ENCODE results near the gene AMN. TPM values are rescaled to one million over a fixed set of nuclear protein-coding genes. Genes with fewer than 3 reads are reported as not detected.
A peak's percentile ranks its signal among the peaks of the same experiment; 100 is the strongest.

The AMN gene
- total RNA-seq, 1 donor from 2014 or later = 0.30 TPM

DNA sequence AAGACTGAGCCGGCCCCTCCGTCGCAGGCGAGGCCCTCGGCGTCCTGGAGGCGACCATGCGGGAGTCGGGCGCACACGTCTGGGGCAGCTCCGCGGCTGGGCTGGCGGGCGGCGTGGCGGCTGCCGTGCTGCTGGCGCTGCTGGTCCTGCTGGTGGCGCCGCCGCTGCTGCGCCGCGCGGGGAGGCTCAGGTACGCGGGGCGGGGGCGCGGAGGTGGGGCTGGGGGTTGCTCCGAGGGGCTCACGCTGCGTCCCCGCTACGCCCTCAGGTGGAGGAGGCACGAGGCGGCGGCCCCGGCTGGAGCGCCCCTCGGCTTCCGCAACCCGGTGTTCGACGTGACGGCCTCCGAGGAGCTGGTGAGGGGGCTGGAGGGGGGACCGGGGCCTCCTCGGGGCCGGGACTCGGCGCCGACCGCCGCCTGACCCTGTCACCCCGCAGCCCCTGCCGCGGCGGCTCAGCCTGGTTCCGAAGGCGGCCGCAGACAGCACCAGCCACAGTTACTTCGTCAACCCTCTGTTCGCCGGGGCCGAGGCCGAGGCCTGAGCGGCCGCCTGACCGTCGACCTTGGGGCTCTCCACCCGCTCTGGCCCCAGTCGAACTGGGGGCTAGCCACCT is 7.8 kb downstream of the AMN start:
- no peak overlapping the region for H3K27ac Mint-ChIP-seq (ENCODE audit: unreplicated experiment)
- peaks cover 6% of the 10 kb centered on the region for H3K4me1 Mint-ChIP-seq (ENCODE audit: low read depth)
- peaks cover 20% of the 10 kb centered on the region for H3K36me3 Mint-ChIP-seq (ENCODE audit: low read depth)
- DNase-seq (ENCODE audit: low spot score) = no peak
- TF ChIP-seq, protein P1, sequence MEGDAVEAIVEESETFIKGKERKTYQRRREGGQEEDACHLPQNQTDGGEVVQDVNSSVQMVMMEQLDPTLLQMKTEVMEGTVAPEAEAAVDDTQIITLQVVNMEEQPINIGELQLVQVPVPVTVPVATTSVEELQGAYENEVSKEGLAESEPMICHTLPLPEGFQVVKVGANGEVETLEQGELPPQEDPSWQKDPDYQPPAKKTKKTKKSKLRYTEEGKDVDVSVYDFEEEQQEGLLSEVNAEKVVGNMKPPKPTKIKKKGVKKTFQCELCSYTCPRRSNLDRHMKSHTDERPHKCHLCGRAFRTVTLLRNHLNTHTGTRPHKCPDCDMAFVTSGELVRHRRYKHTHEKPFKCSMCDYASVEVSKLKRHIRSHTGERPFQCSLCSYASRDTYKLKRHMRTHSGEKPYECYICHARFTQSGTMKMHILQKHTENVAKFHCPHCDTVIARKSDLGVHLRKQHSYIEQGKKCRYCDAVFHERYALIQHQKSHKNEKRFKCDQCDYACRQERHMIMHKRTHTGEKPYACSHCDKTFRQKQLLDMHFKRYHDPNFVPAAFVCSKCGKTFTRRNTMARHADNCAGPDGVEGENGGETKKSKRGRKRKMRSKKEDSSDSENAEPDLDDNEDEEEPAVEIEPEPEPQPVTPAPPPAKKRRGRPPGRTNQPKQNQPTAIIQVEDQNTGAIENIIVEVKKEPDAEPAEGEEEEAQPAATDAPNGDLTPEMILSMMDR (IDR thresholded peaks at IDR 0.05) = peak; percentile 43
- H3K9me3 Mint-ChIP-seq (ENCODE audit: low read depth) = no peaks in the 10 kb centered on the region
- H3K4me3 Mint-ChIP-seq (ENCODE audit: unreplicated experiment) = no peak overlapping the region
- no peaks in the 10 kb centered on the region for H3K27me3 Mint-ChIP-seq (ENCODE audit: low read depth)

DNA sequence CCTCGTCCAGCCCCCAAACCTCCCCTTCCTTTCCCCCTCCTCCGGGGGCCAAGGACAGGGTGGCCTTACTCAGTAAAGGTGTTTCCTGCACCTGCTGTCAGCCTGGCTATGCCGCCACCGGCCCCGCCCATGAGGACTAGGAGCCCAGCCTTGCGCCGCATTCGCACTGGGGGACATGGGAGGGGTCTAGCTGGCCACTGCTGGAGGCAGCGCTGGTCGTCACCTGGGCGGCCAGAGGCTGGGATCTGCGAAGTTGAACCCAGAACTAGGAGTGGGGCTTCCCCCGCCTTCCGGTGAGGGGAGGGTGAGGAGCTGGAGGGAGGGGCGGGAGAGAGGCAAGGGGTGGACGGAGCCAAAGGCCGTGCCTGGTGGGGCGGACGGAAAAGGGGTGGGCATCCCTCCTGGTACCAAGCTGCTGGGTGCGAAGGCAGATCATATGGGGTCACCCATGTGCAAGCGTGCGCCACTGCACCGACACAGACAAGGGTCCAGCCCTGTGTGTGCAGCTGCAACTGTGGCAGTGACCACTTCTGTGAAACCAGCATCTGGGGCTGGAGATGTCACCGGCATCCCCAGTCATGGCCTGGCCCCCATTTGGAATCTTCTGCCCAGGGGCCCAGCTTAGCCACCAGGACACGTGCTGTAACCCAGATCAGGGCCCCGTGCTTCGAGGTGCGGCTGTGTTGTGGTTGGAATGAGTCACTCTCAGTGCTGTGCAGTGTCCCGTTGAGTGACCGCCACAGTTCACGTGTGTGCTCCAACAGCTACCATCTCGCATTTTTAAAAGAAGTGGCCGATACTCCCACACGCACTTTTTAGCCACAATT is 8.5 kb downstream of the AMN start:
- no peak overlapping the region for H3K27ac Mint-ChIP-seq (ENCODE audit: unreplicated experiment)
- peaks cover 6% of the 10 kb centered on the region for H3K4me1 Mint-ChIP-seq (ENCODE audit: low read depth)
- H3K27me3 Mint-ChIP-seq (ENCODE audit: low read depth) = no peaks in the 10 kb centered on the region
- DNase-seq (ENCODE audit: low spot score) = peak; percentile 91
- H3K36me3 Mint-ChIP-seq (ENCODE audit: low read depth) = peaks cover 20% of the 10 kb centered on the region
- H3K9me3 Mint-ChIP-seq (ENCODE audit: low read depth) = no peaks in the 10 kb centered on the region
- H3K4me3 Mint-ChIP-seq (ENCODE audit: unreplicated experiment) = no peak overlapping the region
- TF ChIP-seq, protein P1 (IDR thresholded peaks at IDR 0.05) = no peak

DNA sequence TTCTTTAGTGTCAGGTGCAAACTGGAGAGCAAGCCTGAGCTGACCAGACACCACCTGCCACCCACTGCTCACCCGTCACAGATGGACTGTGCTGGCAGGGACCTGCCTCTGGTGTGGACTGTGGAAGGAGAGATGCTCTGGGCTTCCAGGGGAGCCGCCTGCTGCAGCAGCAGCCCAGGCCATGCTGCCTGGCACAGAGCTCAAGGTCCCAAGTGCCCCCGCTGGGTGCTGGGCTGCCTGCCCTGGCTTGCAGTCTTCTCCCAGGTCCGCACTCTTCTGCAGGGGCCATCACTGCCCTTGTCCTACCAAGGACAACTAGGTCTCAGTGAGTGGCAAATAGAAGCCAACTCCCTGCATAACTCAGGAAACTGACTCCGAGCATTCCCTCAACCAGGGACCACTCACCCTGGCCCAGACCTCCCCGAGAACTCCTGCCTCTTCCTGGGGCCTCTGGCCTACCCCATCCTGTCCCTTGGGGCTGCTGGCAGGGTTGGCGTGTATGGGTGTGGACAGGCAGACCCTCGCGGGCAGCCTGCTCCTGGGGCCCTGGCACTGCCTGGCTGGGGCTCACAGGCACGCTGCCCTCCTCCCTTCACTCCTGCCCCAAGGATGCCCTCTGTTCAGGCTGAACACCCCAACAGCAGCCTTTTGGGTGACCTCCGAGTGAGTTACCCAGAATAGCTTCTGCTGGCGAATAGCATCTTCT is 9.3 kb downstream of the AMN start:
- TF ChIP-seq, protein P1 (IDR thresholded peaks at IDR 0.05) = no peak
- Mint-ChIP-seq H3K27ac (ENCODE audit: unreplicated experiment) (no peak overlapping the region), H3K4me1 (ENCODE audit: low read depth) (peaks cover 6% of the 10 kb centered on the region), H3K9me3 (ENCODE audit: low read depth) (no peaks in the 10 kb centered on the region), H3K27me3 (ENCODE audit: low read depth) (no peaks in the 10 kb centered on the region), H3K4me3 (ENCODE audit: unreplicated experiment) (no peak overlapping the region), H3K36me3 (ENCODE audit: low read depth) (peaks cover 20% of the 10 kb centered on the region)
- no peak for DNase-seq (ENCODE audit: low spot score)

DNA sequence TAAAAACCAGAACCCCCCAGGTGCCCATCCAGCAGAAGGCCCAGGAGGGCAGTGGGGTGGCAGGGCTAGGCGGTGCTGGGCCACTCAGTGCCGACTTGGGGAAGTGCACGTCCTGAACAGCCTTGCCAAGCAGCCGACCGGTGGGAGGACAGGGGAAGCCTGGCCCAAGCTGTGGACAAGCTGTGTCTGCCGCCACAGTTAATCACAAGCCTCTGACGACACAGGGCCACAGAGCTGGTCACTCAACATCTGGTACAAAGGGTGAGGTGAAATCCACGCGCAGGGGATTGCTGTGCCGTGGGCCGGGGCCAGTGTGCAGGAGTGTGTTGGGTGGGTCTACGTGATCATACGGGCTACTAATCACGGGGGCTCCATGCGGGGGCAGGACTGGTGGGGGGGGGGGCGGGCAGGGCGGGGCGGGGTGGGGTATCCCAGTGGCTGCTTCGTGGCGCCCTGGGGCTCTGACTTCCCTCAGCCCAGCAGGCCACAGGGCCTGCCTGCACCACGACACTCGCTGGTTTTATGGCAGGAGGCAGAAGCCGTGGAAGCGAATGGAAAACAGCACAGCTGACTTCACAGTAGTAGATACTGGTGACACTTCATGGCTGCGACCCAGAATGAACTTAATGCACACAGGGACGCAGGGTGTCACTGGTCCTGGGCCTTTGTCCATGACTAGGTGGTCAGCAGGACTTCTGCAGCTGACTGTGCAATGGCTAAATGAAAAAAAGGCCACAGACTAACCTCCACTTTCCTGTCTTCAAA is 10.2 kb downstream of the AMN start:
- Mint-ChIP-seq H3K4me1 (ENCODE audit: low read depth) (peaks cover 6% of the 10 kb centered on the region), H3K27ac (ENCODE audit: unreplicated experiment) (no peak overlapping the region), H3K4me3 (ENCODE audit: unreplicated experiment) (no peak overlapping the region), H3K36me3 (ENCODE audit: low read depth) (peaks cover 26% of the 10 kb centered on the region), H3K9me3 (ENCODE audit: low read depth) (no peaks in the 10 kb centered on the region), H3K27me3 (ENCODE audit: low read depth) (no peaks in the 10 kb centered on the region)
- no peak for DNase-seq (ENCODE audit: low spot score)
- TF ChIP-seq, protein P1 (IDR thresholded peaks at IDR 0.05) = no peak
